Calu3 (cell line): ENCODE data around the gene TAPBPL. TPM values are rescaled to one million over a fixed set of nuclear protein-coding genes. Genes with fewer than 3 reads are reported as not detected.

ENCODE experiments used
- BruUV-seq: library from RNA; stranded (reverse); fragments of 400-500 nt; replicated peaks from 2 replicates; lab custom pipeline; 2021; lab: Mats Ljungman, UMichigan
- CTCF ChIA-PET: fragments of 300-600 bp; sonication (Branson Sonifier 250); formaldehyde crosslinking; loops from one replicate; lab custom pipeline; 2022; ENCODE audit warnings: antibody characterized with exemption; lab: Charles Lee
- DNase-seq: peaks from one replicate; pipeline ENCODE4 v3.0.0; 2022
- H3K27ac Mint-ChIP-seq: one replicate; pipeline ENCODE4 v1.8.0; 2022; ENCODE audit warnings: mixed read lengths; ENCODE audit not compliant: unreplicated experiment
- H3K27me3 Mint-ChIP-seq: one replicate; pipeline ENCODE4 v1.8.0; 2022; ENCODE audit warnings: mixed read lengths; ENCODE audit not compliant: unreplicated experiment
- H3K36me3 Mint-ChIP-seq: one replicate; pipeline ENCODE4 v1.8.0; 2022; ENCODE audit warnings: mild to moderate bottlenecking, moderate library complexity, mixed read lengths; ENCODE audit not compliant: insufficient read depth, unreplicated experiment
- H3K4me1 Mint-ChIP-seq: one replicate; pipeline ENCODE4 v1.8.0; 2022; ENCODE audit warnings: mild to moderate bottlenecking, low read depth, mixed read lengths; ENCODE audit not compliant: unreplicated experiment
- H3K4me3 Mint-ChIP-seq: one replicate; pipeline ENCODE4 v1.8.0; 2022; ENCODE audit warnings: mild to moderate bottlenecking, low read depth, moderate library complexity, mixed read lengths; ENCODE audit not compliant: unreplicated experiment
- H3K9me3 Mint-ChIP-seq: one replicate; pipeline ENCODE4 v1.8.0; 2022; ENCODE audit warnings: low read depth, mixed read lengths; ENCODE audit not compliant: unreplicated experiment
- CTCF ChIP-seq: fragments of 200-600 bp; IDR thresholded peaks from one replicate; pipeline ENCODE4 v1.8.0; 2022; ENCODE audit warnings: antibody characterized with exemption; ENCODE audit not compliant: unreplicated experiment
- intact Hi-C: fragments of 100-400 bp; cut with micrococcal nuclease; formaldehyde crosslinking; loops from one replicate; pipeline ENCODE4 v1.10.0; 2022; ENCODE audit not compliant: unreplicated experiment
- total RNA-seq: library from RNA; stranded (reverse); gene quantifications from 2 replicates; pipeline ENCODE4 v1.2.3, GENCODE V29; 2022

TAPBPL gene
- total RNA-seq, 1 experiment from 2014 or later, result 28.0 TPM

- no TSS peak for BruUV-seq
- Mint-ChIP-seq H3K27ac (no peak overlapping the region), H3K27me3 (no peaks in the 10 kb centered on the region), H3K9me3 (no peaks in the 10 kb centered on the region), H3K4me1 (no peaks in the 10 kb centered on the region), H3K4me3 (no peak overlapping the region), H3K36me3 (peaks cover 50% of the 10 kb centered on the region)
- CTCF ChIA-PET, result no interaction called here
- TF ChIP-seq CTCF, result no peak
- intact Hi-C loops, result no loop called here
- DNase-seq, result no peak
These were observed 10.6 kb downstream of the TAPBPL start for GRCh38 chr12:6462234-6462995.

GRCh38 chr12:6463216-6463615, 11.4 kb downstream of the TAPBPL start:
- Mint-ChIP-seq H3K27me3 (no peaks in the 10 kb centered on the region), H3K27ac (no peak overlapping the region), H3K4me1 (no peaks in the 10 kb centered on the region), H3K9me3 (no peaks in the 10 kb centered on the region), H3K4me3 (no peak overlapping the region), H3K36me3 (peaks cover 50% of the 10 kb centered on the region)
- CTCF ChIA-PET, result no interaction called here
- TF ChIP-seq CTCF, result no peak
- DNase-seq, result no peak
- intact Hi-C loops, result no loop called here
- BruUV-seq, result no TSS peak

- no peaks in the 10 kb centered on the region for H3K9me3 Mint-ChIP-seq
- CTCF ChIA-PET, result interaction anchor here (0.5 kb wide), 1 partner anchor 15 kb away, joined by 3 read pairs; no protein-coding TSS in a partner anchor
- no TSS peak for BruUV-seq
- H3K4me1 Mint-ChIP-seq, result no peaks in the 10 kb centered on the region
- no peak overlapping the region for H3K27ac Mint-ChIP-seq
- H3K27me3 Mint-ChIP-seq, result no peaks in the 10 kb centered on the region
- intact Hi-C loops, result no loop called here
- TF ChIP-seq CTCF, result no peak
- H3K36me3 Mint-ChIP-seq, result peaks cover 46% of the 10 kb centered on the region
- no peak for DNase-seq
- H3K4me3 Mint-ChIP-seq, result no peak overlapping the region
These were observed 12.0 kb downstream of the TAPBPL start for GRCh38 chr12:6463858-6464257.

GRCh38 chr12:6464531-6464930, 12.7 kb downstream of the TAPBPL start:
- H3K27ac Mint-ChIP-seq, result no peak overlapping the region
- DNase-seq, result no peak
- BruUV-seq, result no TSS peak
- H3K27me3 Mint-ChIP-seq, result no peaks in the 10 kb centered on the region
- CTCF ChIA-PET, result interaction anchor here (1.0 to 1.6 kb wide), 3 partner anchors 89 to 141 kb away, joined by 3 to 21 read pairs (median 8); no protein-coding TSS in a partner anchor
- TF ChIP-seq CTCF, result no peak
- no peak overlapping the region for H3K4me3 Mint-ChIP-seq
- H3K9me3 Mint-ChIP-seq, result no peaks in the 10 kb centered on the region
- H3K4me1 Mint-ChIP-seq, result peaks cover 6% of the 10 kb centered on the region
- H3K36me3 Mint-ChIP-seq, result peaks cover 46% of the 10 kb centered on the region
- intact Hi-C loops, result no loop called here
